IPS-20b (cell line): ENCODE measurements around the gene KCNH6.
A peak's percentile ranks its signal among the peaks of the same experiment; 100 is the strongest.

Experiments
- H3K27ac ChIP-seq: one replicate; pipeline ENCODE4 v1.5.1; 2013; ENCODE audit warnings: low read length
- H3K27me3 ChIP-seq: 2 replicates; pipeline ENCODE4 v1.6.1; 2013; ENCODE audit warnings: mild to moderate bottlenecking, low read length, inconsistent platforms; ENCODE audit not compliant: insufficient read depth
- H3K36me3 ChIP-seq: 2 replicates; pipeline ENCODE4 v1.6.1; 2013; ENCODE audit warnings: low read depth, mild to moderate bottlenecking, inconsistent platforms, low read length, moderate library complexity; ENCODE audit not compliant: insufficient read depth
- H3K4me1 ChIP-seq: 2 replicates; pipeline ENCODE4 v1.6.1; 2013; ENCODE audit warnings: mild to moderate bottlenecking, control low read depth, inconsistent platforms, low read length, moderate library complexity; ENCODE audit not compliant: insufficient read depth
- H3K4me3 ChIP-seq: 2 replicates; pipeline ENCODE4 v1.5.1; 2013; ENCODE audit warnings: mild to moderate bottlenecking, low read length, inconsistent platforms
- H3K9ac ChIP-seq: 2 replicates; pipeline ENCODE4 v1.6.1; 2013; ENCODE audit warnings: low read depth, mild to moderate bottlenecking, inconsistent platforms, low read length, moderate library complexity
- H3K9me3 ChIP-seq: 2 replicates; pipeline ENCODE4 v1.6.1; 2013; ENCODE audit warnings: mild to moderate bottlenecking, low read depth, low read length, inconsistent platforms; ENCODE audit not compliant: insufficient read depth

Gene KCNH6

GRCh38 chr17:63549946-63550816, 27.0 kb downstream of the KCNH6 start, which contains the start of gene DCAF7:
DCAF7 (plus strand) TSS chr17:63550477; CDS start chr17:63550678, 201 bp downstream.
- Histone ChIP-seq H3K27me3 (no peaks in the 10 kb centered on the region), H3K9me3 (no peaks in the 10 kb centered on the region), H3K4me3 (peak within 1 kb of the TSS; percentile 94), H3K27ac (peak within 1 kb of the TSS; percentile 84), H3K9ac (peak within 1 kb of the TSS; percentile 97), H3K4me1 (peaks cover 9% of the 10 kb centered on the region), H3K36me3 (no peaks in the 10 kb centered on the region; the same call in 1 of the 2 replicates)

GRCh38 chr17:63550817-63551639, 27.9 kb downstream of the KCNH6 start:
- Histone ChIP-seq H3K27me3 (no peaks in the 10 kb centered on the region), H3K9me3 (no peaks in the 10 kb centered on the region), H3K36me3 (no peaks in the 10 kb centered on the region; the same call in 1 of the 2 replicates), H3K4me3 (peak overlapping the region; percentile 94), H3K9ac (peak overlapping the region; percentile 95), H3K27ac (peak overlapping the region; percentile 61), H3K4me1 (peaks cover 9% of the 10 kb centered on the region)

- Histone ChIP-seq H3K4me3 (peak overlapping the region; percentile 94), H3K4me1 (peaks cover 9% of the 10 kb centered on the region), H3K9me3 (no peaks in the 10 kb centered on the region), H3K9ac (peak overlapping the region; percentile 19; the same call in 1 of the 2 replicates), H3K27me3 (no peaks in the 10 kb centered on the region), H3K36me3 (no peaks in the 10 kb centered on the region; the same call in 1 of the 2 replicates), H3K27ac (no peak overlapping the region)
These were observed 29.1 kb downstream of the KCNH6 start for GRCh38 chr17:63552211-63552610.

GRCh38 chr17:63555500-63556156, 32.5 kb downstream of the KCNH6 start:
- Histone ChIP-seq H3K4me1 (peaks cover 9% of the 10 kb centered on the region), H3K4me3 (no peak overlapping the region), H3K9ac (no peak overlapping the region), H3K9me3 (no peaks in the 10 kb centered on the region), H3K27me3 (no peaks in the 10 kb centered on the region), H3K36me3 (no peaks in the 10 kb centered on the region; the same call in 1 of the 2 replicates), H3K27ac (no peak overlapping the region)

GRCh38 chr17:63557416-63557815, 34.3 kb downstream of the KCNH6 start:
- Histone ChIP-seq H3K27ac (no peak overlapping the region), H3K9me3 (no peaks in the 10 kb centered on the region), H3K27me3 (no peaks in the 10 kb centered on the region), H3K4me3 (no peak overlapping the region), H3K4me1 (peaks cover 4% of the 10 kb centered on the region; the same call in 1 of the 2 replicates), H3K36me3 (no peaks in the 10 kb centered on the region; the same call in 1 of the 2 replicates), H3K9ac (no peak overlapping the region)

- Histone ChIP-seq H3K27ac (no peak overlapping the region), H3K4me3 (no peak overlapping the region), H3K36me3 (no peaks in the 10 kb centered on the region), H3K4me1 (no peaks in the 10 kb centered on the region), H3K9ac (no peak overlapping the region), H3K27me3 (no peaks in the 10 kb centered on the region), H3K9me3 (no peaks in the 10 kb centered on the region)
These were observed 35.3 kb downstream of the KCNH6 start for GRCh38 chr17:63558441-63558840.

GRCh38 chr17:63561819-63562218, 38.7 kb downstream of the KCNH6 start:
- no peaks in the 10 kb centered on the region for H3K9me3 ChIP-seq
- H3K27me3 ChIP-seq: no peaks in the 10 kb centered on the region
- no peak overlapping the region for H3K4me3 ChIP-seq
- H3K4me1 ChIP-seq: no peaks in the 10 kb centered on the region
- H3K27ac ChIP-seq: no peak overlapping the region
- no peak overlapping the region for H3K9ac ChIP-seq
- no peaks in the 10 kb centered on the region for H3K36me3 ChIP-seq

- Histone ChIP-seq H3K9me3 (no peaks in the 10 kb centered on the region), H3K9ac (no peak overlapping the region), H3K4me1 (no peaks in the 10 kb centered on the region), H3K36me3 (no peaks in the 10 kb centered on the region), H3K27ac (no peak overlapping the region), H3K4me3 (no peak overlapping the region), H3K27me3 (no peaks in the 10 kb centered on the region)
These were observed 40.2 kb downstream of the KCNH6 start for GRCh38 chr17:63563339-63563738.

GRCh38 chr17:63564562-63564961, 41.4 kb downstream of the KCNH6 start:
- H3K9ac ChIP-seq: no peak overlapping the region
- H3K27me3 ChIP-seq: no peaks in the 10 kb centered on the region
- no peaks in the 10 kb centered on the region for H3K9me3 ChIP-seq
- H3K27ac ChIP-seq: no peak overlapping the region
- no peaks in the 10 kb centered on the region for H3K4me1 ChIP-seq
- H3K4me3 ChIP-seq: no peak overlapping the region
- no peaks in the 10 kb centered on the region for H3K36me3 ChIP-seq

GRCh38 chr17:63567229-63567628, 44.1 kb downstream of the KCNH6 start:
- H3K27me3 ChIP-seq: no peaks in the 10 kb centered on the region

GRCh38 chr17:63568563-63568962, 45.4 kb downstream of the KCNH6 start:
- no peak overlapping the region for H3K4me3 ChIP-seq
- H3K9me3 ChIP-seq: no peaks in the 10 kb centered on the region
- no peaks in the 10 kb centered on the region for H3K4me1 ChIP-seq
- no peak overlapping the region for H3K9ac ChIP-seq
- H3K27ac ChIP-seq: no peak overlapping the region
- H3K36me3 ChIP-seq: no peaks in the 10 kb centered on the region
- no peaks in the 10 kb centered on the region for H3K27me3 ChIP-seq

More at GRCh38 chr17:63567229-63567628, 44.1 kb downstream of the KCNH6 start:
- Histone ChIP-seq H3K9me3 (no peaks in the 10 kb centered on the region), H3K4me3 (no peak overlapping the region), H3K36me3 (no peaks in the 10 kb centered on the region), H3K27ac (no peak overlapping the region), H3K4me1 (no peaks in the 10 kb centered on the region), H3K9ac (no peak overlapping the region)
